NCI-H1105 (cell line): Measurements from ENCODE around the gene ACTR6.
"Not testable (repeated sequence)": the region's sequence is repeated elsewhere in the genome, so short reads cannot be mapped to it uniquely, and the experiment has no call there.

Experiments
- DNase-seq: peaks from one replicate; lab custom pipeline; 2025; lab: John Stamatoyannopoulos, UW

The ACTR6 gene

GRCh38 chr12:100185361-100185894, 15.2 kb upstream of the ACTR6 start:
- no peak for DNase-seq

- DNase-seq, result no peak
Observed at GRCh38 chr12:100186071-100186470, 14.5 kb upstream of the ACTR6 start.

DNA sequence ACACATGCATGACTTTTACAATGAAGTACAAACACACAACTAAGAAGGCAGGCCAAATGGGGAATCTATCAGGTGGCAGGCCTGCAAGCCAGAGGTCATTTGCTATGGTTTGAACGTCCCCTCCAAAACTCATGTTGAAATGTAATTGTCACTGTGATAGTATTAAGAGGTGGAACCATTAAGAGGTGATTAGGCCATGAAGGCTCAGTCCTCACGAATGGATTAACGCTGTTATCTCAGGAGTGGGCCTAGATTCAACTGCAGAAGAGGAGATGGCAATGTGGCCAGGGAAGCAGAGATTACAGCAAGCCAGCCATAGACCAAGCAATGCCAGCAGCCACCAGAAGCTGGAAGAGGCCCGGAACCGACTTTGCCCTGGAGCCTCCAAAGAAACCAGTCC, 13.5 kb upstream of the ACTR6 start:
- DNase-seq, result no peak

- DNase-seq, result no peak
Observed at GRCh38 chr12:100187857-100188519, 12.6 kb upstream of the ACTR6 start.

DNA sequence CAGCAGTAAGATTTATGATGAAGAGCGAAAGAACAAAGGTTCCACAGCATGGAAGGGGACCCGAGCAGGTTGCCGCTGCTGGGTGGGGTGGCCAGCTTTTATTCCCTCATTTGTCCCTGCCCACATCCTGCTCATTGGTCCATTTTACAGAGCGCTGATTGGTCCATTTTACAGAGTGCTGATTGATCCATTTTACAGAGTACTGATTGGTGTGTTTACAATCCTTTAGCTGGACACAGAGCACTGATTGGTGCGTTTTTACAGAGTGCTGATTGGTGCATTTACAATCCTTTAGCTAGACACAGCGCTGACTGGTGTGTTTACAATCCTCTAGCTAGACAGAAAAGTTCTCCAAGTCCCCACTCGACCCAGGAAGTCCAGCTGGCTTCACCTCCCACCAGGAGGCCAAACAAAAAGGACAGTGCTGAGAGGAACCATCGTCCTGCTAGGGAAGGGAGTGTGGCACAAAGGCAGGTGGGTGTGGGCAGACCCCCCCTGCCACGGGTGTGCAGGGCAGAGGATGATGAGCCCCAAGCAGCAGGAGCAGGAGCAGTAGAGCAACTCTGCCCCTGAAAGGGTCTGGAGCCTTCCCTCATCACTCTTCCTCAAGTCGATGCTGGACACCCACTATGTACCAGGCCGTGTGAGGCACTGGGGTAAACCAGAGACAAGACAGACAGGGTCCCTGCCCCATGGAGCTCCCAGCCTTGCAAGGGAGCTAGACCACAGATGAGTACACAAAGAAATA, 11.6 kb upstream of the ACTR6 start:
- DNase-seq, result not testable (repeated sequence)

- DNase-seq, result no peak
Observed at GRCh38 chr12:100189636-100190394, 10.8 kb upstream of the ACTR6 start.

DNA sequence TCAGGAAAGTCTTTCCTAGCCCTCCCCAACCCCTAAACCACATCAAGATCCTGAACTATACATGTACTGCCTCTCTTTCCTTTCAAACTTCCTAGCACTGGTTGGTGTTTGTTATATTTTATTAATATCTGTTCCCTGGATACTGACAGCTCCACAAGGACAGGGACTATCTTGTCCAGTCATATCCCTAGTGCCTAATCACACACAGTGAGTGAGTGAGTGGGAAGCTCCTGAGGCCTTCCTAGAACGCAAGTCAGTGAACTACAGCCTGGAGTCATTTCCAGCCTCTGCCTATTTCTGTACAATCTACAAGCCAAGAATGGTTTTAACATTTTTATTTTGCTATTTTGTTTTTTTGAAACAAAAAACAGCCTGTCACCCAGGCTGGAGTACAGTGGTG, 7.5 kb upstream of the ACTR6 start:
- no peak for DNase-seq

DNA sequence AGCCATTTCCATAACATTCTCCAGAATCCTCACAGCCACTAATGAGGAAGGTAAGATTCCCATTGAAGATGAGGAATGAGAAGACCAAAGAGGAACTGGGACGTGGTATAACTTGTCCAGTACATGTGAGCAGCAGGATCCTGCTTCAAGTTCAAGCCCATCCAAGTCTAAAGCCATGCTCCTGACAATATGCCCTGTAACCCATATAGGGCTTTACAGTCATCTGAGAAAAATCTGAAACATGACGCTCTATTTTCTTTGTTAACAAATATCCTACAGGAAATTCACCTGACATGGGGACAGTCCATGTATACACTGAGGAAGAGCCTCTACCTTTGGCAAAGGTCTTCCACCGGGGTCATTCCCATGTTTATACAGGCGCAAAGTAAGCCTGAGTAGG, 3.1 kb upstream of the ACTR6 start:
- no peak for DNase-seq

DNA sequence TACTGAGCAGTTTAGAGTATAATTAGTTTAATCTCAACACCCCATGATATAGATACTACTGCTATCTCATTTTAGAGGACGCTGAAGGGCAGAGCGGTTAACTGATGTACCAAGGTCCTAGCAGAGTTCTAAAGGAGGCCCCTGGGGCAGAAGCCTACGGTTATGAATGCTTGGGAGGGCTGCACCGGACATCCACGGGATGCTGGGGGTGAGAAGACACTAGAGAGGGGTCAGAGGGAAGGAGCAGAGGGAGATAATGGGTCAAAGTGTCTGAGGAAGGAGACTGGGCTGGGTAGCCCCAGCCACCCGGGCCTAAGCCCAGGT, 1.6 kb upstream of the ACTR6 start:
- no peak for DNase-seq

DNA sequence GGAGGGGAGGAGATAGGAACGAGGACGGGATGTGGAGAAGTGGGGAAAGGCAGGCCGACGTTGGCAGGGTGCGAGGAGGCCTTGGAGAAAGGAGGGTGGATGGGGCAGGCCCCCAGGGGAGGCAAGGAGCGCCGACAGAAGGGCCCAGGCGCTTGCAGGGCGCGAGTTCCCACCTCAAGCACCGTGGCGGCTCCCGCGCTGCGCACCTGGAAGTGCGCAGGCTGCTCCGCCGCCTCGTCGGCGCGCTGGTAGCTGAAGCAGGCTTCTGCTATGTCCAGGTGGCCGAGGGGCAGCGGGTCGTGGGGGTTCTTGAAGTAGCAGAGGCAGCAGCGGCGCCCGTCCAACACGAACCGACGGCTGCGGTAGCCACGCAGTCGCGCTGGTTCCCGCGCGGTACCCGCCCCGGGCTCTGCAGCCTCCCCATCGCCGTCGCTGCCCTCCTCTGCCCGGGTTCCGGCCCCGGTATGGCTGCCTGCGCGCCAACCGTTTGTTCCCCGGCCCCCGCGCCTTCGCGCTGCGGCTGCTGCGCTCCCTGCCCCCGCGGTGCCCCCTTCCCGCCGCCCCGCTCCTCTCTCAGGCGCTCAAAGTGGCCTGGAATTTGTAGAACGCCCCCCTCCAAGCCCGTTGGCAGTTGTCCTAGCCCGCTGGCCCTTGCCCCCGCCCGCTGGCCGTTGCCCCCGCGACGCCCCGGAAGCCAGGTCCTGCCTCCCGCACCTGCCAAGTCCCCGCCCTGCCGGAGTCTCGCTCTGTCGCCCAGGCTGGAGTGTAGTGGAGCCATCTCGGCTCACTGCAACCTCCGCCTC, 1.1 kb upstream of the ACTR6 start:
- DNase-seq, result peak; percentile 94

DNA sequence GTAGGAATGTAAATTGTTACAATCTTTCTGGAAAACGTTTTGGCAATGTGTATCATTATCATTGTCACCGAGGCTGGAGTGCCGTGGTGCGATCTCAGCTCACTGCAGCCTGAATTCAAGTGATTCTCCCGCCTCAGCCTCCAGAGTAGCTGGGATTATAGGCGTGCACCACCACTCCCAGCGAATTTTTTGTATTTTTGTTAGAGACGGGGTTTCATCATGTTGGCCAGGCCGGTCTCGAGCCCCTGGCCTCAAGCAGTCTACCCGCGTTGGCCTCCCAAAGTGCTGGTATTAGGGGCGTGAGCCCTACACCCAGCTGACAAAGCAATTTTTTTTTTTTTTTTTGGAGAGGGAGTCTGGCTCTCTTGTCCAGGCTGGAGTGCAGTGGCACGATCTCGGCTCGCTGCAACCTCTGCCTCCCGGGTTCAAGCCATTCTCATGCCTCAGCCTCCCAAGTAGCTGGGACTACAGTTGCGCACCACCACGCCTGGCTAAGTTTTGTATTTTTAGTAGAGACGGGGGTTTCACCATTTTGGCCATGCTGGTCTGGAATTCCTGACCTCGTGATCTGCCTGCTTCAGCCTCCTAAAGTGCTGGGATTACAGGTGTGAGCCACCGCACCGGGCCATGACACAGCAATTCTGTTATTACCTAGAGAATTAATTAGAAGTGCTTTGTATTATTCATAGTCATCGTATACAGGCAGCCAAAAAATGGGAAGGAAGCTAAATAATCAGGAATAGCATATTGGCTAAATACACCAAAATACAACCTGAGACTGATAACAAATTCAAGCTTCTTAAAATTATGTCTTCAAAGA, 1.2 kb downstream of the ACTR6 start:
- DNase-seq, result no peak

DNA sequence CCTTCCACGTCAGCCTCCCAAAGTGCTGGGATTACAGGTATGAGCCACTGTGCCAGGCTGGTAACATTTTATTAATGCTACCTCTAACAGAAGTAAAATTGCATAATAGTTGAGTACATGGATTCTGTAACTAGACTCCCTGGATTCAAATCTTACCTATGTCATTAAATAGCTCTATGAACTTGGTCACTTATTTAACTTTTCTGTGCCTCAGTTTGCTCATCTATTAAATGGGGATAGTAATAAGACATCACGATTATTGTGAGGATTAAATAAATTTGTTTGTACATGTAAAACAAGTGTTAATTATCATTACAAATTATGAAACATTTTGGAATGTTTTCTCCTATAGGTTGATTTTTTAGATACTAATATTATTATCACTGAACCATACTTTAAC, 6.7 kb downstream of the ACTR6 start:
- no peak for DNase-seq

DNA sequence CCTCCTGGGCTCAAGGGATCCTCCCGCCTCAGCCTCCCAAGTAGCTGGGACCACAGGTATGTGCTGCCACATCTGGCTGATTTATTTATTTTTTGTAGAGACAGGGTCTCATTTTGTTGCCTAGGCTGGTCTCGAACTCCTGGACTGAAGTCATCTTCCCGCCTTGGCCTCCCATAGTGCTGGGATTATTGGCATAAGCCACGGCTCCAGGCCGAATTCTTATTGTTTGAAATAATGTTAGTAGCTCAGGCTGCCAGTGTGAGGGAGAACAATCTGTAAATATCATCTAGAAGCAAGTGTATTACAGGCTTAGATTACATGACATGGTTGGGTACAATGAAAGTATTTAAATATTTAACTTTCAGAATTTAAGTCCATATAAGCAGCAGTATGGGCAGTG, 8.2 kb downstream of the ACTR6 start:
- DNase-seq, result no peak

GRCh38 chr12:100211698-100212097, 11.1 kb downstream of the ACTR6 start:
- DNase-seq, result no peak

DNA sequence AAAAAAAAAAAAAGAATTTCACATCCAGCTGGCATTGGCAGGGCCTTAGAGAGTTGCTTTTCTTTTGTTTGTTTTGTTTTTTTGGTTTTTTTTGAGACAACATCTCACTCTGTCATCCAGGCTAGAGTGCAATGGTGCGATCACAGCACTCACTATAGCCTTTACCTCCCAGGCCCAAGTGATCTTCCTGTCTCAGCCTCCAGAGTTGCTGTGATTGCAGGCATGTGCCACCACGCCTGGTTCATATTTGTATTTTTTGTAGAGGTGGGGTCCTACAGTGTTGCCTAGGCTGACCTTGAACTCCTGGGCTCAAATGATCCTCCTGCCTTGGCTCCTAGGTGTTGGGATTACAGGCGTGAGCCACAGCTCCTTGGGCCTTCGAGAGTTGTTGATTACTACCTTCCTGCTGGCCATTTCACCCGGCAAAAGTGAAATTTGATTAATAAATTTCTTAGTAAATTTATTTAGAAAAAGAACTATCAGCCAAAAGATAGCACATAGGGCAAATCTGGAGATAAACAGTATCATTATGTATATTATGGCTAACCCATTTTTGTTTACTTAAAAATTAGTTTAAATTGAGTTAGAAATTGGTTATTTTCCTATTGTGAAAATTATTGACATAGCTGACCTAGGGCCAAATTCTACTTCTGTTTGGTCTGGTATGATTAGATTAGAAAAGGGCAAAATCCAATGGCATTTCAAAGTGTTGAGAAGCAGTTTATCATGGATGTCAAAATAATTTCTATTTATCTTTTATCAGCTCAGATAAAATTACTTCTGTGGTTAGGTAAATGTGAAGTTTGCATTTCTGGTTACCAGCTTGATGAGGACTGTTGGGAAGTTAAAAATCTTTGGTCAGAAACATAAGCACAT, 12.6 kb downstream of the ACTR6 start:
- no peak for DNase-seq

DNA sequence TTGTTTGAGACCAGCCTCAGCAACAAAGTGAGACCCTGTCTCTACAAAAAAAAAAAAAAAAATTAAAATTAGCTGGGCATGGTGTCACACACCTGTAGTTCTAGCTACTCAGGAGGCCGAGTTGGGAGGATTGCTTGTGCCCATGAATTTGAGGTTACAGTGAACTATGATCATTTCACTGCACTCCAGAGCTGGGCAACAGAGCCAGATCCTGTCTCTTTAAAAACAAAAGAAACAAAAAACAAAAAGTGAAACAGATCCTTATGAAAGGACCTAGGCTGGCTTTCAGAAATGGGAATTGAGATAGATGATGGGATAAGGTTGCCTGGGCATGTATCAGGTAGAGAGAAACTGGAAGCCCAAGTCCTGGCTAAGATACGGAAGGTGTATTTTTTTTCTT, 13.9 kb downstream of the ACTR6 start:
- DNase-seq, result no peak

DNA sequence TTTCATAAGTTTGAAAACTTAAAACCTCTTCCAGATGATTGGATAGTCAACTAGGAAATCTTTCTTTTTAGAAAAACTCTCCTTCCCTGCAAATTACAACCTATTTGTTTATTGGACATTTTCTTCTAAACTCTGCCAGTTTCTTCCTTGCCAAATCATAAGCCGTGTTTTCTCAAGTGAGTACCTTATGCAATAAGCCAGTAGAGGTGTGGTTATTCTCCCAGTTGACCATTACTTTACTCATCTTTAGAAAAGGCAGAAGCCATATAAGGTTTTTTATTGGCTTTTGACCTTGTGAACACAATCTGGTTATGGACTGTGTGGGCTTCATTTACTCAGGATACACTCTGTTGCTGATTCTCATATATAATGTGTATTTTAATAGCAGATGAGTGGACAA, 14.6 kb downstream of the ACTR6 start:
- no peak for DNase-seq

DNA sequence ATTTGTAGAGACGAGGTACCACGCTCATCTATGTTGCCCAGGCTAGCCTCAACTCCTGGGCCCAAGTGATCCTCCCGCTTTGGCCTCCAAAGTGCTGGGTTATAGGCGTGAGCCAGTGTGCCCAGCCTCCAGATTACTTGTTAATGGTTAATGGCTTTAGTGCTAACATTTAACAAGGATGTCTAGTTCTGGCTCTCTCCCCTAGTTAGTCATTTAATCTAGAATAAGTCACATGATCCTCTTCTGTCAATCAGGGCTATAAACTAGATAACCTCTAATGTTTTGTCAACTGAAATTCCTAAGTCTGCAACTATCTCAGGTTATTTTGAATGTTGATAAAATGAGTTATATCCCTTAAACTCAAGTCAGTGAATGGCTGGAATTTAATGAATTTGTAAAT, 15.7 kb downstream of the ACTR6 start:
- DNase-seq, result no peak

- DNase-seq, result no peak
Observed at GRCh38 chr12:100219328-100220109, 18.9 kb downstream of the ACTR6 start.

DNA sequence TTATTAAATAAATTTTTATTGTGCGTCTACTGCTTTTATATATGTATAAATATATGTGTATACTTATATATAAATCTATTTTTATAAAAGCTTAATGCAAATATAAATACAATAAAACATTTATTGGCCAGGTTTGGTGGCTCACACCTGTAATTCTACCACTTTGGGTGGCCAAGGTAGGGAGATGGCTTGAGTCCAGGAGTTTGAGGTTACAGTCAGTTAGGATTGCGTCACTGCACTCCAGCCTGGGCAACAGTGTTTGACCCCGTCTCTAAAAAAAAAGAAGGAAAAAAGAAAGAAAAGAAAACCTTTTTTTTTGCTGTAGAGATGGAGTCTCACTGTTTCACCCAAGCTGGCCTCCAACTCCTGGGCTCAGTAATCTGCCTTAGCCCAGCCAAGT, 20.9 kb downstream of the ACTR6 start:
- DNase-seq, result no peak
